NOMO-1 (cell line): ENCODE measurements around the gene PHACTR2.

Source experiments
- DNase-seq, 2 experiments: peaks; one replicate each; lab custom pipeline; 2025; ENCODE audit not compliant: unreplicated experiment in 2 of 2; lab: John Stamatoyannopoulos, UW

PHACTR2 gene

DNA sequence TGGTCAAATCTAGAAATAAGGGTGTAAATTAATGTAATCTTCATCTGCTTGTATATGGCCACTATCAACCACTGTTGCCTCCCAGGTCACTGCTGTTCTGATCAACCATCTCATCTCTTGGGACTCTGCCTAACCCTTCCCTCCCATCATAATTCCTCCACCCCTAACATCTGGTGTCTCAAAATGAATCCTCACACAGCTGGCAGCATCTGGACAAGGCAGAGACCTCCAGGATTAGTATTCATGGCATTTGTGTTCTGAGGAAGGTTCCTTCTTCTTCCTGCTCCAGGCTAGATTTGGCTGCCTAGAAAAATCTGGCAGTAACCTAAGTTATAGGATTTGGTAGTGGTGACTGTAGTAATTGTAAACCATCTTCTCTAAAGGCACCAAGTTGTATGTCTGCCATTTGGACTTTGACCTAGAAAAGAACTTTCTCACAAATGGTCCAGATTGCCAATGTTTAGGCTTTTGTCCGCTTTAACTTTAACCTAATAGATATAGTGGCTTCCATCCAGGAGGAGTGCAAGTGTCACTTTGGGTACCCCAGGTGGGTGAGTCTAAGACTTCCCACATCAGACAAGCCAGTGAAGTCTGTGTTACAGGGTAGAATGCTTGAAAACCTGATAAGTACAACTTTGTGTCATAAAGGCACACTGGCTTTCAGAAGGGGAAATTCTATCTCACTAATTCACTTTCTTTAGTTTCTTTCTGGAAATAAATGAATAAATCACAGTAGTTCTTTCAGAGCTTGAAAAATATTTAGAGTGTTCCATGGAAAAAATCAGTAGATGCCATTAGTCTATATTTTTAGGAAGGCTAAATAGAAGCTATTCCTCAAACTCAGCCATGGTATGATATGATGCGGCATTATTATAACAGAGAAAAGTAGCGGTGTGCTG is 3.0 kb upstream of the PHACTR2 start:
- no peak for DNase-seq

DNA sequence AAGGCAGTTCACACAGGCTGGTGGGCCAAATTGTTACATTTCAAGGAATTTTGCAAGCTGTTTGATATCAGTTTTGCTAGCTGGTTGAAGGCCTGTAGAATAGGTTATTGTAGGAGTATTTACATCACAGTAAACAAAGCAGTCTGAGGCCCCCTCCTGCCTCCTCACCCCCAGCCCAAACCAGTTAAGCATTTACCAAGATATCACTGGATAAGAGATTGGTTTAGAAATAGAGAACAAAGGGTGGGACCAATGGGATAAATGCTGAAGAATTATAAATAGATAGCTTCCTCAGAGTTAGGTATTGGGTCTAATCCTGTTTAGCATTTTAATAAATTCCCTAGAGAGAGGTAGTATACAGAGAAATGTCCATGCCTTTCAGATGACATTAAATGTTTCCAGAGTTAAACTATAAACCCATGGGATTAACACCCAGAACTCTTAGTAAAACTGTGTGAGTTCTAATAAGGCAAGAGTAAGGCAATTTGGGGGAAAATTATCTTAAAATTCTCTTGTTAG is 2.3 kb upstream of the PHACTR2 start:
- no peak for DNase-seq

DNA sequence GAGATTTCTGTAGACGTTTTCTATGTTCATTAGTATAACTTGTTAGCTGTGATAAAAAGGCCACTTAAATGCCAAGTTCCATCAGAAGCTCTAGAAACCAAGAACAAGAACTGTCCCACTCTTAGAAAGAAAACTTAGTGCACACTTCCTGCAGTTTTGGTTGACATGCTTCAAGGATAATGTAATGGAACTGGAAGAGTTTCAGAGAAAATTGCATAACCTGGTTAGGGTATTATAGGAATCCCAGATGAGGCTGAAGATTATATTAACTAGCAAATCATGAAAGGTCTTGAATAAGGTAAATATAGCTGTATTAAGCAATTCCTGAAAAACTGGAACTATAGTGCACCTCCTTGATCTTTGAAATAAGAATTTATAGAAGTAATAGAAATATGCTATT is 1.8 kb upstream of the PHACTR2 start:
- DNase-seq: no peak

DNA sequence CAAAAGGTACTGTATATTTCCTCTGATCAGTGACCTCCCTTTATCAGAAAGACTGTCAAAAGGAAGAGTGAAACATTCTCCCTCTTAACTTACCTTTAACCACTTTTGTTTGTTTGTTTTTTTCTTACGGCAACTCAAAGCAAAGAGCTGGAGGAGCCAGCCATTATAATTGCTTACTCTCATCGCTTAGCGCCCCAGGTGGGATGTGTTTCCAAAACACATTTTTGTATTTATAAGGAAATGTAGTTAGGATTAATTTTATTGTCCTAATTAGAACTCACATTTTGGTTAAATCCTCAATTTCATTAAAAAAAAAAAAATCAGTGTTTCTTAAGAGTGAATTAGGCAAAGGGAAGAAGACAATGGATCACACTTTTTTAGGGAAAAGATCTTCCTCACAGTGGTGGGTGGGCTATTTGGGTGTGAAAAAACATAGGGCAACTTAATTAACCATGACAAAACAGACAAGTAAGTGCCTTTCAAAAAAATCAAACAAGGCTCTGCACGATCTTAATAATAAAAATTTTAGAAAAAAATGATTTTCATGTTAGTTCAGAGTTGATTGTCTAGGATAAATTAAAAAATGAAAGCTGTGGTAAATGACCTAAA is 1.2 kb upstream of the PHACTR2 start:
- DNase-seq: no peak

DNA sequence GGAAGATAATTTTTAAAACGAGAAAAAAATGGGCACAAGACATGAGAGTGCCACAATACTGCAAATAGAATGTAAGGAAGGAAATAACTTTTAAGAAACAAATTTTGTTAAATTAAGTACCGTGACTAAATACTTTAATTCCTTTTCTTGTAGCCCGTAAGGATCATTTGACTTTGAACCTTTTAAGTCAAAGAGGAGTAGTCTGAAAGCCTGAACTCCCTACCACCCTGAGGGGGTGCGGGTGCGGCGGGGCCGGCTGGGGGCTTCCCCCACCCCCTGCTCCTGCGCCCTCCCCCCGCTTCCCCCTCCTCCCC is 231 bp upstream of the PHACTR2 start:
- DNase-seq: no peak

DNA sequence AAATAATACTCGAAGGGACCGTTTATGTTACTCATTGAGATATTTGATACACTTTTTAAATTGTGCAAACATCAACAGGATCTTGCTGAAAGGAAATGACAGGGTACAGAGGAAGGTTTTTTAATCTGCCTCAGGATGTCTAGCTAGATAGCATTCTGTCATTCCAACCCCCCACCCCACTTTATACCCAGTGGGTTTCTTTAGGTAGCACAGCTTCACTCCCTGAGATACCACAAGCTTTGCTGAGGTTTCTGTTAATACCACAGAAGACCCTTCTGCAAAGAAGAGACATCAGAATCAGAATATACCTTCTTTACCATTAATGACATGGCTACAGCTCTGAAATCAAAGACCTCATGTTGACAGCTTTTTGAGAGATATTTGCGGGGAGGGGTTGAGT is 1.3 kb downstream of the PHACTR2 start:
- DNase-seq: no peak

DNA sequence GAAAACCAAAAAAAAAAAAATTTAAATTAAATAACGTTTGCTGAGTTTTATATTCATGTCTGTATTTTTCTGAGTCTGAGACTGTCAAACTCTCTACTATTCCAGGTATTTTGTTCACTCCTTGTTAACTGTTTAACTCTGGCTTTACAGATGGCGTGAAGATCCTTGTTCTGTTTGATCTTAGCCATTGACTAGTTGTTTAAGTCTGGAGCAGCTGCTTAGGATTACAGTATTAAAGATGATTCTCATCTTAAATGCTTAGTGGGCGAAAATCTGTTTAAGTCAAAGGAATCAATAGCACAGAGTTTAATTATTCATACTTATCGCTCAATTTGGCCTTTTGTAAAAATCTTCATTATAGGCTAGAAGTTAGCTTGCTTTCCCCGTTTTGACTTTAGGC is 2.4 kb downstream of the PHACTR2 start:
- DNase-seq: no peak

DNA sequence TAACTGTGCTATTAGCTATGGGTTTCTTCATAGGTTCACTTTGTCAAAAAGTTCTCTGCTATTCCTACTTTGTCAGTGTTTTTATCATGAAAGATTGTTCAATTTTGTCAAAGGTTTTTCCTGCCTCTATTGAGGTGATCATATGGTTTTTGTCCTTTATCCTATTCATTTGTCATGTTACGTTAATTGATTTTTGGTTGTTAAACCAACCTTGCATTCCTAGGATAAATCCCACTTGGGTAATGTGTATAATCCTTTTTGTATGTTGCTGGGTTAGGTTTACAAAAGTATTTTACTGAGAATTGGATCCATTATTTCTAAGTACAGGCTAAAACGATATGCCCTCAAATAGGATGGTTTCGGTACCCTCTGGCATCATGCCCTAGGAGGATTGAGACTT is 5.0 kb downstream of the PHACTR2 start:
- no peak for DNase-seq

DNA sequence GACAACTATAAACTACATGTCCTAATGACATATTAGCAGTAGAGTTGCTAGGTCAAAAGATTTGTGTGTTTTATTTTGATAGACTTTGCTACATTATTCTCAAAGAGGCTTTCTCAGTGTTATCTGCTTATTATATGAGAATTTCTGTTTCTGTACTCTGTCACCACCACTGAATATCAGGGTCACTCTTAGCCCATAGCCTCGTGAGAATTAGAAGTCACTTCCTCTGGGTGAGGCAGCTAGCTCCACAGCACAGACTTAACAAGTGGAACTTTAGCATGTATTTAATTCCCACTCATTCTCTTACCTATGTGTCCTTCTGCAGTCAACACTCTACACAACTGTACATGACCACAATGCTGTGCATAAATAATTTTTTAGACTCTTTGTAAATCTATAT is 6.7 kb downstream of the PHACTR2 start:
- DNase-seq: no peak

DNA sequence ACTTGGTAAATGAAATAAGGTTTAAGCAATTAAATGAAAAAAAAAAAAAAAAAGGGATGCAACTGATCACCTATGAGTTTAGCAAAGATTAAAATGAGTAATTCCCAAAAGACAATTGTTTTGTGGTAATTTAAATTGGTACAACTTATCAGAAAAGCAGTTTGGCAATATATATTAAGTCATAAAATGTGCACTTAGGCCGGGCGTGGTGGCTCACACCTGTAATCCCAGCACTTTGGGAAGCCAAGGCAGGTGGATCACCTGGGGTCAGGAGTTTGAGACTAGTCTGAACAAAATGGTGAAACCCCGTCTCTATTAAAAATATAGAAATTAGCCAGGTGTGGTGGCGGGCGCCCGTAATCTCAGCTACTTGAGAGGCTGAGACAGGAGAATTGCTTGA is 7.9 kb downstream of the PHACTR2 start:
- DNase-seq: no peak

DNA sequence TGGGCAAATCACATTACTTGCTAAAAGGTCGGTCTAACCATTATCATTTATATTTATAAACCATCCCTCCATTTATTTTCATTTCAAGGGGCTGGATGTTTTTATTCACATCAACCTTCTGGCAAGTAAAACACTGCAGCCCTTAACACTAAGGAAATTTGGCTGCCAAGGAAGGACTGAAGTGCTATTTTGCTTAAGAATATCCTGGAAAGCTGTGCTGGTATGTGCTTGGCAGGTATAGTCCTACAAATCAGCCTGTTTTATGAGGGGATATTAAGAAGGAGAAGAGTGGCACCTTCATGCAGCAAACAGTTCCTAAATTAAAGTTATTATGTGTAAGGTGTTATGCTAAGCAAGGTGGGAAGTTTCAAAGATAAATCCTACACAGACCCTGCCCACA is 9.8 kb downstream of the PHACTR2 start:
- no peak for DNase-seq

DNA sequence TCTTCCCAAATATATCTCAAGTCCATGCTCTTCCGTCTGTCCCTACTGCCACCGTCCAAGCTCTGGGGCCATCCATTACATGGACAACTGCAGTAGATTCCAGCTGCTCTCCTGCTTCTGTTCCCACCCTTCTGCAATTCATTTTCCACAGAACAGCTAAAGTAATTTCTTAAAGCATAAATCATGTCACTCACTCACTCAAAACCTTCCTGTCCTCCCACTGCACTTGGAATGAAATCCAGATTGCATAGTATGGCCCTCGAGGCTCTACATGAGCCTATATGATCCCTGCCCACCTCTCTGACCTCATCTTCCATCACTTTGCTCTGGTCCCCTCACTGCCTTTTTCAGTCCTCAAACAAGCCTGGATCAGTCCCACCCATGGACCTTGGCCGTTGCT is 10.9 kb downstream of the PHACTR2 start:
- no peak for DNase-seq

DNA sequence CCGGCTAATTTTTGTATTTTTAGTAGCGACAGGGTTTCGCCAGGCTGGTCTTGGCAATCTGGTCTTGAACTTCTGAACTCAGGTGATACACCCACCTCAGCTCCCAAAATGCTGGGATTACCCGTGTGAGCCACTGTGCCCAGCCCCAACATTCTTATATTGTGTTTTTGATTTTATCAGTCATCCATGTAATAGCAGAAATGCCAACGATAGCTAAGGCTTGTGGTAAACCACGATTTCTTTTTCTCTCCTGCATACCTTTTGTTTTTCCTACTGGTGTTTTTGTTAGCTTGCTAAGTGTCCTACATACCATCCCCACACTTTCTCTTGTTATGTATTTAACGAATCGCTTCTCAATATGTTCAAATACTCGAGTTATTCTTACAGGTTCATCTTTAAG is 12.1 kb downstream of the PHACTR2 start:
- no peak for DNase-seq

DNA sequence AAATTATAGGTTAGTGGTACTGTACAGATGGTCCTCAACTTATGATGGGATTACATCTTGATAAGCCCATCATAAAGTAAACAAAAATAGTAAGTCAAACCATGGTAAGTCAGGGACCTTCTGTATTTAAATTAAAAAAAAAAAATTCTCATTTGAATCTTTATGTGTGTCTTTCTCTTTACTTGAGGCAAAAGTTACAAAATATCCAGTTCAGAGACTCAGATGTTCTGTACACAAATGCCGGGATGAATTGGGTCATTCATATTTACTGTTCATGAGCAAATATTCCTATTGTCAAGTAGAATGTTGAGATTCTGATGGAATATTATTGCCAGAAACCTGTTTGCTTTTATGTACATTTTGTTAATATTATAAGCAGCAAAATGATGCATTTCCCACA is 13.4 kb downstream of the PHACTR2 start:
- no peak for DNase-seq

DNA sequence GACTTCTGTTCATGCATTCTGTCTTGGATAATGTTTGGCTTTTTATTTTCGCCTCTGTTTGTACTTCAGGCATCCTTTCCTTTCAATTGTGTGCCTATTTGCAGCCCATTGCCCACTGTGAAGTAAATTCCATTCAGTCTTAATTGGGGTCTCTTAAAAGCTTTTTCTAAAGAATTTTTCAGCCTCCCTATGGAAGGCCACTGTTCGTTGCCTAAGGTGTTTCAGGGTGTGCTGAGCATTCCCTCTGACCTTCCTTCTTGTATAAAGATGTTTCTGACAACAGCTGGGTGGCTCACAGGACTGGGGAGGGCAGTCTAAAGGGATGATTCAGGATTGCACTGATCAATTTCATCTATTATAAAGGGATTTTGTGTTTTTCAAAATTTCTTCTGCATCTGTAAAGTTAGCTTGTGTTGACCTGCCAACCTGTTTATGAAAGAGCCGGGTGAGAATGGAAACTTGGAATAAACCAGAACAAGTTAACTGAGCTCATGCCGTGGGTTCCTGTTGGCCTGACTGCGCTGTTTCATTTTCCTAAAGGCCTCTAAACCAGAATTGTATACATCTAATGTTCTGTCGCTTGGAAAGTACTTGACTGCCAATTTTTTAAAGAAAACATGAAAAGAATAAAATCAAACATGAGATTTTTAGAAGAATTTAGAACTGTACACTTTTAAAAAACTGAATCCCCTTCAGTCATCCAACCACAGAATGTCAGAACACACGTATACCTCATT is 14.3 kb downstream of the PHACTR2 start:
- no peak for DNase-seq

DNA sequence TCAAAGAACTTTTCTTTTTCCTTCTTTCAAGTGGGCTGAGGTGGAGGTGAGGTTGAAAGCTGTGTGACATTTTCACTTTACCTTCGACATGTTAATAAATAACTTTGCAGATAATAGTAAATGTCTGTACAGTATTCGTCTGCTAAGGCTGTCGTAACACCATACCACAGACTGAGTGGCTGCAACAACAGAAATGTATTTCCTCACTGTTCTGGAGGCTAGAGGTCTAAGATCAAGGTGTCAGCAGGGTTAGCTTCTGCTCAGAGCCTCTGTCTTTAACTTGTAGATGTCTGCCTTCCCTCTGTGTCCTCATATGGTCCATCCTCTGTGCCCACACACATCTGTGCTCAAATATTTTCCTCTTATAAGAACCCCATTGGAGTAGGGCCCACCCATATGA is 14.9 kb downstream of the PHACTR2 start:
- no peak for DNase-seq

DNA sequence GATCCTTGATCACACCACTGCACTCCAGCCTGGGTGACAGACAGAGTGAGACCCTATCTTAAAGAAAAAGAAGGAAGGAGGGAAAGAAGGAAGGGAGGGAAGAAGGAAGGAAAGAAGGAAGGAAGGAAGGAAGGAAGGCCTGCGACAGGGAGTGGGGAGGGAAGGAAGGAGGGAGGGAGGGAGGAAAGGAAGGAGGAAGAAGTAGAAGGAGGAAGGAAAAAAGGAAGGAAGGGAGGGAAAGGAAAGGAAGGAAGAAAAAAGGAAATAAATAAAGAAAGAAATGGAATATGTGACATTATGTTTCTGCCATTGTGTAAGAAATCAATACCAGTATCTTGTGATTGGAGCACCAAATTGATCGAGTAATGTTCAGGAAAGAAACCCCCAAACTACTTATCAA is 16.2 kb downstream of the PHACTR2 start:
- no peak for DNase-seq

DNA sequence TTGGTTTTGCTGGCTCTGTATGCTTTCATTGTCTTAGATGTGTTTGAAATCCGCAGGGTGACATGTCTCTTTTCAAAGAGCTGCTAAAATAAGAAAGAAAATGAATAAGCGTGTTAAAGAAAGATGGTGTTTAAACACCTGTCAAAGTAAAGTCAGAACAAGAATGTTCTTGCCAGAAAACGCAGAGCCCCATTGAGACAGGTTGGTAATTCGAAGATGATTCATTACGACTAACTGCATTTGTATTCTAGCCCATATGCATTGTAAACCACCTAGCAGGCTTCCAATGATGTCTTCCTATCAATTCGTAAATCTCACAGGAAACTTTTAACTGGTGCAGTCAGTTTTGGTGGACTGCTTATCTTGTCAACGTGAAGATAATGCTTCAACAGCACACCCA is 16.8 kb downstream of the PHACTR2 start:
- no peak for DNase-seq

DNA sequence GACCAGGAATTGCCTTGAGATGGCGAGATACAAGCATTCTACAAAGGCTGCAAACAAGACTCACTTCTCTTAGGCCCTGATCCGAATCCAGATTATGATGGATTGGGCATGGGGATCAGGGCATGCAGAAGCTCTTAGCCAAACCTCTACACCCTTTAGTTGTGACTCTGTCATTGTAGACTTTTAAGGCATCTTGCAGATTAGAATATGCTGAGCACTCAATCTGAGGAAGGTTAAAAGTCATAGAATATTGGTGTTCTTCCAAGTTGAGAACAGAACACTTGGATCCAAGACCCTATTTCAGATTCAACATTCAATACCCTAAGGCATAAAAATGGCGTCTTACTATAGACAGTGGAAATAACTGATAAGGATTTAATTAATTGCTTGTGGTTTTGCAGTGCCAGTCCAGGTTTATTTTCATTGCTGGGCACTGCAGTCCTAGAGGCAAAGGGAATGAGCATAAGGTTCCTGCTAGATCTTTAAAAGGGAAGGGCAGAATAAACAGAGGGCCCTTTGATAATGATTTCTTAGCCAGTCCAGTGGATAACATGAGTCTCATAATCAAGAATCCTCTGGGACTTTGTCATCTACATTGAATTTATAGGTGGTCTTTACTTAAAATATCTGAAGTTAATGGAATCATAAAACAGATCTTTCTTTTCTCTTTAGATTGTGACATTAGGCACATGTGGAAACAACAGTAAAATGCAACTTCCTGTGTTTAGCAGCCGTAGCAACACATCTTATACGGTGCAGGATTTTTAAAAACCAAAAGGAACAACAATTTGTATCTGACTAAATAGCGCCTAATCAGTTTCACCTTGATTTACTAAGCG is 17.6 kb downstream of the PHACTR2 start:
- DNase-seq: peak in 1 of 2 experiments; percentile 48

DNA sequence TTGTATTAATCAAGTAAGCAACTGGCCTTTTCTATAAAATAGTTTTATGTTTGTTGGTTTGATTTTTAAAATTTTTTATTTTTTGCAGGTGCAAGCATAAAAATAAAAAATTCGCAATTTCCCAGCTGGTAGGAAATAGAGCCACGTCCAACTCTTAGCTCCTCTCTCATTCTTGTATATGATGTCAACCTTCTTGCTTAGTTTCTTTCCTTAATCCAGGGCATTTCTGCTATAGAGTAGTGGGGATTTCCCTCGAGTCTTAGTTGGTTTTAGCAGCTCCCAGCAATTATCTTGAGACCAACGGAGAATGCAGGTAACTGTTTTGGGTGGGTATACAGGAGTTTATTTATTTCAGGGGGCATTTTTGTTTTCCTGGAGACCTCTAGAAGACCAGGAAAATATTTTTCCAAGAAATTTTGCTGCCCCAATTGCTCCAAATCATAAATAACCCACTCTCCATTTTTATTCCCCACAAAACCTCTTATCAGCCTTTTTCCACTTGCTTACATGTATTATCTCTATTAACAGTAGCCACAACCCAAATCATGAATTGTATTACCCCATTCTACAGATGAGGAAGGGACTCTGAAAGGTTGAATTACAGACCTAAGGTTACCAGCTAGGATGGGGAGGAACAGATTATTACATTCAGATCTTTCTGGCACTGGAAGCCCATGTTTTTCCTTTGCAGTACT is 18.4 kb downstream of the PHACTR2 start:
- DNase-seq: no peak
